Left ventricle myocardium inferior (tissue), 1 donor: ENCODE data around the gene SLC44A2. TPM values are rescaled to one million over a fixed set of nuclear protein-coding genes. Genes with fewer than 3 reads are reported as not detected.

ENCODE experiments used
- DNase-seq: peaks from one replicate; pipeline ENCODE4 v3.0.0-alpha.2; 2020
- H3K27ac ChIP-seq: fragments of 200-600 bp; replicated peaks from 2 replicates; pipeline ENCODE4 v1.8.0; 2021
- H3K27me3 ChIP-seq: fragments of 200-600 bp; 2 replicates; pipeline ENCODE4 v1.8.0; 2021; ENCODE audit warnings: low read depth
- H3K36me3 ChIP-seq: fragments of 200-600 bp; 2 replicates; pipeline ENCODE4 v1.8.0; 2021
- H3K4me1 ChIP-seq: fragments of 200-600 bp; 2 replicates; pipeline ENCODE4 v1.8.0; 2021
- H3K4me3 ChIP-seq: fragments of 200-600 bp; 2 replicates; pipeline ENCODE4 v1.8.0; 2021; ENCODE audit warnings: mild to moderate bottlenecking, moderate library complexity
- H3K9me3 ChIP-seq: fragments of 200-600 bp; replicated peaks from 2 replicates; pipeline ENCODE4 v1.8.0; 2021
- intact Hi-C: fragments of 100-400 bp; cut with micrococcal nuclease; formaldehyde crosslinking; loops from one replicate; pipeline ENCODE4 v1.11.0; 2022
- total RNA-seq: library from RNA; stranded (reverse); fragmentation: NEBNext Ultra II Directional; extraction: Animal tissue kit (Norgen Biotek cat#: 25700); gene quantifications from one replicate; pipeline ENCODE4 v1.2.1, GENCODE V29; 2021
- TF ChIP-seq, protein P1 (sequence below): fragments of 200-600 bp; IDR thresholded peaks from 2 replicates; pipeline ENCODE4 v1.8.0; 2021; ENCODE audit warnings: antibody characterized with exemption, mild to moderate bottlenecking, borderline replicate concordance
- donor health status: DM: no; HTN: yes; CAD: no; lungs with severe emphysema.

Gene SLC44A2
- total RNA-seq, 1 donor from 2014 or later, result 74.2 TPM

DNA sequence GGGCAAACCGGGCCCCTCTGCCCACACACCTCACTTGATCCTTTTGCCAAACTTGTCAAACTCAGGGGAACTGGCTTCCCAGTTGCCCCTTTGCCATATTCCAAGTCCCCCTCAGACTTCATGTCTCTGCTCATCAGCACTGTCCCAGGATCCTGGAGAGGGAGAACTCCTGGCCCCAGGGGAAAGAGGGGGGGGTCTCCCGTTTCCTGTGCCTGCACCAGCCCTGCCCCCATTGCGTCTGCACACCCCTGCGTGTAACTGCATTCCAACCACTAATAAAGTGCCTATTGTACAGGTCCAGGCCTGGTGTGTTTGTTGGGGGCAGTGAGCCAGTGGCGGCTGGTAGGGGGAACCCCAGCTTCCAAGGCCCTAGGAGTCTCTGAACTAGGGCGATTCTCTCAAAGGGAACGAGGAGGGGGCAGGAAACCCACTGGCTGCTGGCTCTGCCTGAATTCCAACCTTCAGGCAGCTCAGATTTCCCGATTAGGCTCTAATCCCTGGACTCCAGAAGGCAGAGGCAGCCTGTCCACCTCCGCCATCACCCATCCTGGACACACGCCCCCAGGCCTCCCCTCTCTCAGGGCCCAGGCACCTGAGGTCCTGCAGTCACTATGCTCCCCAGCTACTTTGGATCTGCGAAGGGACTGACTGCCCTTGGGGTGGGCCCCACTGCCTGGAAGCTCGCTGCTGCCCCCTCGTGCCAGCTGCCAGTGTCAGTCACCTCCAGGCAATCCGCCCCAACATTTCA is 19.1 kb downstream of the SLC44A2 start:
- intact Hi-C loops, result loop anchor here (5.0 kb wide), 1 partner anchor 62 kb away; no protein-coding TSS in a partner anchor
- no peaks in the 10 kb centered on the region for H3K9me3 ChIP-seq
- TF ChIP-seq, protein P1, sequence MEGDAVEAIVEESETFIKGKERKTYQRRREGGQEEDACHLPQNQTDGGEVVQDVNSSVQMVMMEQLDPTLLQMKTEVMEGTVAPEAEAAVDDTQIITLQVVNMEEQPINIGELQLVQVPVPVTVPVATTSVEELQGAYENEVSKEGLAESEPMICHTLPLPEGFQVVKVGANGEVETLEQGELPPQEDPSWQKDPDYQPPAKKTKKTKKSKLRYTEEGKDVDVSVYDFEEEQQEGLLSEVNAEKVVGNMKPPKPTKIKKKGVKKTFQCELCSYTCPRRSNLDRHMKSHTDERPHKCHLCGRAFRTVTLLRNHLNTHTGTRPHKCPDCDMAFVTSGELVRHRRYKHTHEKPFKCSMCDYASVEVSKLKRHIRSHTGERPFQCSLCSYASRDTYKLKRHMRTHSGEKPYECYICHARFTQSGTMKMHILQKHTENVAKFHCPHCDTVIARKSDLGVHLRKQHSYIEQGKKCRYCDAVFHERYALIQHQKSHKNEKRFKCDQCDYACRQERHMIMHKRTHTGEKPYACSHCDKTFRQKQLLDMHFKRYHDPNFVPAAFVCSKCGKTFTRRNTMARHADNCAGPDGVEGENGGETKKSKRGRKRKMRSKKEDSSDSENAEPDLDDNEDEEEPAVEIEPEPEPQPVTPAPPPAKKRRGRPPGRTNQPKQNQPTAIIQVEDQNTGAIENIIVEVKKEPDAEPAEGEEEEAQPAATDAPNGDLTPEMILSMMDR, result peak; percentile 90
- peaks cover 39% of the 10 kb centered on the region for H3K4me1 ChIP-seq
- no peak overlapping the region for H3K4me3 ChIP-seq
- peak overlapping the region; percentile 72 for H3K27ac ChIP-seq
- no peaks in the 10 kb centered on the region for H3K27me3 ChIP-seq
- peaks cover 38% of the 10 kb centered on the region for H3K36me3 ChIP-seq
- peak; percentile 84 for DNase-seq

DNA sequence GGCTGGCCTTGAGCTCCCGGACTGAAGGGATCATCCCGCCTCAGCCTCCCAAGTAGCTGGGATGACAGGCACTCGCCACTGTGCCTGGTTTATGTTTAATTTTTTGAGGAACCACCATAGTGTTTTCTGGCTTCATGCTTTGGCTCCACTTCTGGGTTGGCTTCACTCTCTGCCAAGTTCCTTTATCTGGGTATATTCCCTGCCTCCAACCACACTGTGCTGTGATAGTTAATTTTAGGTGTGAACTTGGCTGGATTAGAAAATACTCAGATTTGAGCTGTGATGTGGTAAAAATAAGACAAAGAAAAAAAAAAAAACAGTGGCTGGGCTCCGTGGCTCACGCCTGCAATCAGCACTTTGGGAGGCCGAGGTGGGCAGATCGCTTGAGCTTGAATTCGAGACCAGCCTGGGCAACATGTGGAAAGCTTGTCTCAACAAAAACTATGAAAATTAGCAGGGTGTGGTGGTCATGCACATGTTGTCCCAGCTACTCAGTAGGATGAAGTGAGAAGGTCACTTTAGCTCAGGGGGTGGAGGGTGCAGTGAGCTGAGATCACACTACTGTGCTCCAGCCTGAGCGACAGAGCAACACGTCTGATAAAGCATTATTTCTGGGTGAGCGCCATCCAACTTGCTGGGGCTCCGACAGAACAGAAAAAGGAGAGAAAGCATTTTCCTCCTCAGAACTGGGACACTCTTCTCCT is 21.3 kb downstream of the SLC44A2 start:
- DNase-seq, result no peak
- no peak overlapping the region for H3K4me3 ChIP-seq
- H3K9me3 ChIP-seq, result no peaks in the 10 kb centered on the region
- H3K27me3 ChIP-seq, result no peaks in the 10 kb centered on the region
- H3K4me1 ChIP-seq, result peaks cover 39% of the 10 kb centered on the region
- peaks cover 18% of the 10 kb centered on the region for H3K36me3 ChIP-seq
- peak overlapping the region; percentile 50 for H3K27ac ChIP-seq
- TF ChIP-seq, protein P1, result no peak
- intact Hi-C loops, result no loop called here

DNA sequence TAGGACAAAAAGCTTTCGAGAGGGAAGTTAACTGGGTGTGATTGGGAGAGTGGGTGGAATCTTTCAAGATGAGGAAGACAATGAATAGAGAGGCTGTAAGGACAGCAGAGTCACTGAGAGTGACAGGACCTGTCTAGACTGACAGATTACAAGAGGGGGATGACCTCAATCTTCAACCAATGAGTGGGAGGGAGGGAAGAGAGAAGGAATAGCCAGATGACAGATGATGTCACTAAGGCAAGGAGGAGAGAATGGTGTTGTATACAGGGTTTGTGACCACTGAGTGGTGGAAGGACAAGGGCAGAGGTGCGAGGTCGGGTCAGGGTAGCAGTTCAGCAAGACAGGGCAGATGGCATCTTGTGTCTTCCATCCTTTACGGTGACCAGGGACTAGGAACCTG is 23.0 kb downstream of the SLC44A2 start:
- intact Hi-C loops, result no loop called here
- H3K9me3 ChIP-seq, result no peaks in the 10 kb centered on the region
- TF ChIP-seq, protein P1, result no peak
- no peak overlapping the region for H3K27ac ChIP-seq
- peaks cover 3% of the 10 kb centered on the region for H3K36me3 ChIP-seq
- H3K4me3 ChIP-seq, result no peak overlapping the region
- H3K27me3 ChIP-seq, result no peaks in the 10 kb centered on the region
- peaks cover 50% of the 10 kb centered on the region for H3K4me1 ChIP-seq
- no peak for DNase-seq

DNA sequence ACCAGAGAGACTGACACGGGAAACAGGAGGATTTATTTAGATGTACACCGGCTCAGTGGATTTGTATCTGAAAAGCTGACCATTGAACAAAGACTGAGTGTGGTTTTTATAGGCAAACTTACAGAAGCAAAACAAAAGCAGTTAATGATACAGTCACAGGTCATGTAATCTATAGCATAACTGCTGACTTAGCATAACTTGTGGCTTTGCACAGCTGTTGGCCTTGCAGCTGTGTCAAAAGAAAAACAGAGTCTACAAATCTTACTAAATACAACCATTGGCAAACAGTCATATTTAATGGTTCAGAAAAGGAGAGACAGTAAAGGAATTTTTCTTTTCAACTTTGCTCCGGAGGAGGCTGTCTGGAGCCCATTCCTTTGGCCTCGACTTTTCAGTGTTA is 26.5 kb downstream of the SLC44A2 start:
- Histone ChIP-seq H3K4me3 (no peak overlapping the region), H3K27me3 (no peaks in the 10 kb centered on the region), H3K27ac (no peak overlapping the region), H3K9me3 (no peaks in the 10 kb centered on the region), H3K4me1 (peaks cover 48% of the 10 kb centered on the region), H3K36me3 (no peaks in the 10 kb centered on the region)
- intact Hi-C loops, result no loop called here
- TF ChIP-seq, protein P1, result no peak
- no peak for DNase-seq

DNA sequence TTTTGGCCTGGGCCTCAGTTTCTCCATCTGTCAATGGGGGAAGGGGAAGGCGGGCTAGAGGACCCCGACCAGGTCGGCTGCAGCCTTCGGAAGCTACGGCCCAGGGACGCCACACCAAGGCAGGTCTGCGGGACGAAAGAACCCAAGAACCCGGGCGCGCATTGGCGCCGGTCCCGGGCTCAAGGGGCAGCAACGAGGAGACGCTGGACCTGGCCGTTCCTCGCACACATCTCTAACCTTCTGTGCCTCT is 28.1 kb downstream of the SLC44A2 start:
- Histone ChIP-seq H3K9me3 (no peaks in the 10 kb centered on the region), H3K4me1 (peaks cover 53% of the 10 kb centered on the region), H3K36me3 (no peaks in the 10 kb centered on the region), H3K27me3 (no peaks in the 10 kb centered on the region), H3K4me3 (peak overlapping the region; percentile 99), H3K27ac (peak overlapping the region; percentile 97)
- no peak for DNase-seq
- TF ChIP-seq, protein P1, result no peak
- intact Hi-C loops, result no loop called here
